Trophoblast cell (in vitro differentiated cells and primary cell): Measurements from ENCODE around the gene RAB3IP.
"Not testable (repeated sequence)": the region's sequence is repeated elsewhere in the genome, so short reads cannot be mapped to it uniquely, and the experiment has no call there.

Experiments
- DNase-seq, 2 donors: peaks; one replicate each; pipeline ENCODE4 v3.0.0-alpha.2; 2016
- H2AFZ ChIP-seq: 2 replicates; pipeline ENCODE4 v1.6.1; 2013; ENCODE audit warnings: low read length, moderate library complexity, mild to moderate bottlenecking; ENCODE audit not compliant: insufficient read depth, poor library complexity
- H2AK5ac ChIP-seq: 2 replicates; pipeline ENCODE4 v1.6.1; 2013; ENCODE audit warnings: mild to moderate bottlenecking, low read length
- H2BK120ac ChIP-seq: 2 replicates; pipeline ENCODE4 v1.6.1; 2013; ENCODE audit warnings: low read length, mild to moderate bottlenecking, moderate library complexity; ENCODE audit not compliant: insufficient read depth, poor library complexity
- H2BK12ac ChIP-seq: 2 replicates; pipeline ENCODE4 v1.6.1; 2013; ENCODE audit warnings: mild to moderate bottlenecking, low read length, moderate library complexity
- H2BK5ac ChIP-seq: 2 replicates; pipeline ENCODE4 v1.6.1; 2013; ENCODE audit warnings: low read length, low read depth, moderate library complexity, mild to moderate bottlenecking; ENCODE audit not compliant: poor library complexity
- H3K14ac ChIP-seq: 2 replicates; pipeline ENCODE4 v1.6.1; 2013; ENCODE audit warnings: mild to moderate bottlenecking, low read length
- H3K18ac ChIP-seq: 2 replicates; pipeline ENCODE4 v1.6.1; 2013; ENCODE audit warnings: mild to moderate bottlenecking, low read length
- H3K23ac ChIP-seq: 2 replicates; pipeline ENCODE4 v1.6.1; 2013; ENCODE audit warnings: low read length
- H3K27ac ChIP-seq: 2 replicates; pipeline ENCODE4 v1.5.1; 2013; ENCODE audit warnings: low read depth, mild to moderate bottlenecking, inconsistent platforms, low read length, moderate library complexity
- H3K27me3 ChIP-seq: 2 replicates; pipeline ENCODE4 v1.6.1; 2013; ENCODE audit warnings: inconsistent platforms, mild to moderate bottlenecking, low read length, moderate library complexity; ENCODE audit not compliant: insufficient read depth
- H3K36me3 ChIP-seq, 2 experiments: 1 replicate in 1 of 2; 2 replicates in 1 of 2; pipeline ENCODE4 v1.6.1; 2013; ENCODE audit warnings: low read length in 2 of 2, mild to moderate bottlenecking in 2 of 2, moderate library complexity in 1 of 2; ENCODE audit not compliant: insufficient read depth in 2 of 2, control insufficient read depth in 1 of 2
- H3K4ac ChIP-seq: 2 replicates; pipeline ENCODE4 v1.6.1; 2013; ENCODE audit warnings: low read depth, mild to moderate bottlenecking, low read length, moderate library complexity
- H3K4me1 ChIP-seq, 2 experiments: 1 replicate in 1 of 2; 2 replicates in 1 of 2; pipeline ENCODE4 v1.6.1; 2013; ENCODE audit warnings: low read length in 2 of 2, mild to moderate bottlenecking in 2 of 2, moderate library complexity in 1 of 2; ENCODE audit not compliant: insufficient read depth in 2 of 2, control insufficient read depth in 1 of 2
- H3K4me2 ChIP-seq: 2 replicates; pipeline ENCODE4 v1.6.1; 2013; ENCODE audit warnings: inconsistent platforms, mild to moderate bottlenecking, low read length, moderate library complexity
- H3K4me3 ChIP-seq: 2 replicates; pipeline ENCODE4 v1.5.1; 2013; ENCODE audit warnings: mild to moderate bottlenecking, low read depth, low read length, inconsistent platforms
- H3K79me1 ChIP-seq: one replicate; pipeline ENCODE4 v1.6.1; 2013; ENCODE audit warnings: low read length
- H3K79me2 ChIP-seq: 2 replicates; pipeline ENCODE4 v1.6.1; 2013; ENCODE audit warnings: low read length, mild to moderate bottlenecking; ENCODE audit not compliant: control insufficient read depth, insufficient read depth, poor library complexity
- H3K9ac ChIP-seq: 2 replicates; pipeline ENCODE4 v1.6.1; 2013; ENCODE audit warnings: mild to moderate bottlenecking, low read length
- H3K9me3 ChIP-seq: 2 replicates; pipeline ENCODE4 v1.6.1; 2013; ENCODE audit warnings: low read depth, mild to moderate bottlenecking, control low read depth, inconsistent platforms, low read length; ENCODE audit not compliant: insufficient read depth
- H4K12ac ChIP-seq: 2 replicates; pipeline ENCODE4 v1.6.1; 2013; ENCODE audit warnings: low read depth, mild to moderate bottlenecking, low read length, moderate library complexity
- H4K8ac ChIP-seq: 2 replicates; pipeline ENCODE4 v1.6.1; 2013; ENCODE audit warnings: low read depth, mild to moderate bottlenecking, low read length, moderate library complexity
- H4K91ac ChIP-seq: one replicate; pipeline ENCODE4 v1.6.1; 2013; ENCODE audit warnings: low read depth, mild to moderate bottlenecking, low read length, moderate library complexity
- WGBS: extraction: QIAGEN DNeasy Blood & Tissue Kit; methylation state at CpG from one replicate; pipeline ENCODE4 v1.1.7; 2013; ENCODE audit warnings: missing lambda C conversion rate; ENCODE audit not compliant: insufficient read length, insufficient coverage; ENCODE audit errors: extremely low coverage; 5-methylcytosine and 5-hydroxymethylcytosine counted together

Gene RAB3IP

GRCh38 chr12:69792533-69792932 is 53.9 kb downstream of the RAB3IP start:
- Histone ChIP-seq H2AK5ac (no peak overlapping the region), H3K27ac (no peak overlapping the region), H3K4ac (no peak overlapping the region), H4K8ac (no peak overlapping the region), H3K14ac (no peak overlapping the region), H2BK5ac (no peak overlapping the region), H3K9me3 (no peaks in the 10 kb centered on the region), H3K36me3 (no peaks in the 10 kb centered on the region), H3K27me3 (no peaks in the 10 kb centered on the region), H3K4me1 (no peaks in the 10 kb centered on the region), H3K18ac (no peak overlapping the region), H4K91ac (no peak overlapping the region), H3K4me3 (no peak overlapping the region), H3K79me1 (no peaks in the 10 kb centered on the region), H3K23ac (no peak overlapping the region), H2AFZ (no peak overlapping the region), H2BK12ac (no peak overlapping the region), H3K79me2 (no peaks in the 10 kb centered on the region), H3K4me2 (no peak overlapping the region), H2BK120ac (no peak overlapping the region), H3K9ac (no peak overlapping the region), H4K12ac (no peak overlapping the region)
- no peak for DNase-seq
- WGBS: no CpG with 5 or more reads among the region's 2 CpGs

DNA sequence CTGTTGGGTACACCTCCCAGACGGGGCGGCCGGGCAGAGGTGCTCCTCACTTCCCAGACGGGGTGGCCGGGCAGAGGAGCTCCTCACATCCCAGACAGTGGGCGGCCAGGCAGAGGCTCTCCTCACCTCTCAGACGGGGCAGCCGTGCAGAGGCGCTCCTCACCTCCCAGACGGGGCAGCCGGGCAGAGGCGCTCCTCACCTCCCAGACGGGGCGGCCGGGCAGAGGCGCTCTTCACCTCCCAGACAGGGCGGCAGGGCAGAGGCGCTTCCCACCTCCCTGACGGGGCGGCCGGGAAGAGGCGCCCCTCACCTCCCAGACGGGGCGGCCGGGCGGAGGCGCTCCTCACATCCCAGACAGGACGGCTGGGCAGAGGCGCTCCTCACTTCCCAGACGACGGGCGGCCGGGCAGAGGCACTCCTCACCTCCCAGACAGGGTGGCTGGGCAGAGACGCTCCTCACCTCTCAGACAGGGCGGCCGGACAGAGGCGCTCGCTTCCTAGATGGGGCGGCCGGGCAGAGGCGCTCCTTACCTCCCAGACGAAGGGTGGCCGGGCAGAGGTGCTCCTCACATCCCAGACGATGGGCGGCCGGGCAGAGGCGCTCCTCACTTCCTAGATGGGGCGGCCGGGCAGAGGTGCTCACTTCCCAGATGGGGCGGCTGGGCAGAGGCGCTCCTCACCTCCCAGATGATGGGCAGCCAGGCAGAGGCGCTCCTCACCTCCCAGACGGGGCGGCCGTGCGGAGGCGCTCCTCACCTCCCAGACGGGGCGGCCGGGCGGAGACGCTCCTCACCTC is 68.6 kb downstream of the RAB3IP start:
- H3K27me3 ChIP-seq, DNase-seq, H2BK12ac ChIP-seq, H3K9me3 ChIP-seq, H3K36me3 ChIP-seq, H3K4me2 ChIP-seq, H2AFZ ChIP-seq, H3K23ac ChIP-seq, H3K14ac ChIP-seq, H3K4me1 ChIP-seq, H3K9ac ChIP-seq, H3K4ac ChIP-seq, H3K79me2 ChIP-seq, H2BK120ac ChIP-seq, H4K91ac ChIP-seq, H3K18ac ChIP-seq, H2BK5ac ChIP-seq, H4K12ac ChIP-seq, H3K27ac ChIP-seq, H3K79me1 ChIP-seq, H4K8ac ChIP-seq, H2AK5ac ChIP-seq, H3K4me3 ChIP-seq: not testable (repeated sequence)
- no CpG with 5 or more reads among the region's 62 CpGs for WGBS

DNA sequence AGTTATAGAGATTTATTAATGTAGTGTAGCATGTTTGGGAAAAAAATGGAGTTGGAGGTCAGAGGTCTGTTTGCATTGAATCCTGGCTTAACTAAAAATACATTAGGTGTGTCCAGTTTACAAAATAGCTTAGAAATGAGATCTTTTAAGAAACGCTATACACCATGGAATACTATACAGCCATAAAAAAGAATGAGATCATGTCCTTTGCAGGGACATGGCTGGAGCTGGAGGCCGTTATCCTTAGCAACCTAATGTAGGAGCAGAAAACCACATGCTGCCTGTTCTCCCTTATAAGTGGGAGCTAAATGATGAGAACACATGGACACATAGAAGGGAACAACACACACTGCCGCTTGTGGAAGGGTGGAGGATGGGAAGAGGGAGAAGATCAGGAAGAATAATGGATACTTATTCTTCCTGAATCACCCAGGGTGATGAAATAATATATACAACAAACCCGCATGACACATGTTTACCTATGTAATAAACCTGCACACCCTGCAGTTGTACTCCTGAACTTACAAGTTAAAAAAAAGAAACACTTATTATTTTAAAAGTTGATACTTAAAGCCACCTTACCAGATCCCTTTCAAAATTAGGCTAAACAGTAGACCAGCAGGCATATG is 72.3 kb downstream of the RAB3IP start:
- no peak overlapping the region for H4K12ac ChIP-seq
- H4K91ac ChIP-seq: no peak overlapping the region
- H3K4me2 ChIP-seq: no peak overlapping the region

GRCh38 chr12:69816082-69816481 is 77.4 kb downstream of the RAB3IP start:
- Histone ChIP-seq H3K79me2 (no peaks in the 10 kb centered on the region), H2BK12ac (no peak overlapping the region), H2BK5ac (no peak overlapping the region), H4K8ac (no peak overlapping the region), H3K4me1 (no peaks in the 10 kb centered on the region), H2AK5ac (no peak overlapping the region), H2BK120ac (no peak overlapping the region), H4K12ac (no peak overlapping the region), H3K4ac (no peak overlapping the region), H4K91ac (no peak overlapping the region), H3K14ac (no peak overlapping the region), H3K27me3 (no peaks in the 10 kb centered on the region), H3K4me3 (no peak overlapping the region), H3K4me2 (no peak overlapping the region), H3K36me3 (no peaks in the 10 kb centered on the region), H3K9ac (no peak overlapping the region), H3K27ac (no peak overlapping the region), H3K9me3 (no peaks in the 10 kb centered on the region), H2AFZ (no peak overlapping the region), H3K23ac (no peak overlapping the region), H3K18ac (no peak overlapping the region), H3K79me1 (no peaks in the 10 kb centered on the region)
- WGBS: 100% methylated on average over 3 of the region's 3 CpGs
- DNase-seq: no peak

More for the DNA sequence above, 72.3 kb downstream of the RAB3IP start:
- Histone ChIP-seq H3K27me3 (no peaks in the 10 kb centered on the region), H3K79me1 (no peaks in the 10 kb centered on the region), H3K18ac (no peak overlapping the region), H3K4ac (no peak overlapping the region), H3K4me1 (no peaks in the 10 kb centered on the region), H2BK5ac (no peak overlapping the region), H3K14ac (no peak overlapping the region), H3K27ac (no peak overlapping the region), H3K9ac (no peak overlapping the region), H3K4me3 (no peak overlapping the region), H2BK12ac (no peak overlapping the region), H3K9me3 (peaks cover 3% of the 10 kb centered on the region), H2AFZ (no peak overlapping the region), H3K36me3 (peaks cover 0 to 8% of the 10 kb centered on the region in 2 experiments), H3K23ac (no peak overlapping the region), H4K8ac (no peak overlapping the region), H2BK120ac (no peak overlapping the region), H2AK5ac (no peak overlapping the region), H3K79me2 (no peaks in the 10 kb centered on the region)
- WGBS: no CpG with 5 or more reads among the region's 4 CpGs
- DNase-seq: no peak
